HL-60 (cell line): Measurements from ENCODE around the gene ANK3.
A peak's percentile ranks its signal among the peaks of the same experiment; 100 is the strongest.
"Not testable (repeated sequence)": the region's sequence is repeated elsewhere in the genome, so short reads cannot be mapped to it uniquely, and the experiment has no call there.

ENCODE experiments used
- DNase-seq, 2 experiments: peaks; one replicate each; pipeline ENCODE4 v3.0.0-alpha.2; 2010 to 2020; ENCODE audit warnings: low read depth in 1 of 2, low spot score in 1 of 2
- H3K27ac ChIP-seq: fragments of 250-450 bp; sonication (Bioruptor Pico); replicated peaks from 2 replicates; pipeline ENCODE4 v1.5.1; 2020; ENCODE audit warnings: mild to moderate bottlenecking, moderate library complexity
- H3K27me3 ChIP-seq: fragments of 250-450 bp; sonication (Bioruptor Pico); 2 replicates; pipeline ENCODE4 v1.5.1; 2021; ENCODE audit warnings: mild to moderate bottlenecking, moderate library complexity; ENCODE audit not compliant: insufficient read depth, poor library complexity, severe bottlenecking
- H3K4me3 ChIP-seq: replicated peaks from 2 replicates; pipeline ENCODE4 v1.5.1; 2011; ENCODE audit warnings: mild to moderate bottlenecking, control low read depth, low read length; ENCODE audit not compliant: insufficient read depth
- GABPA ChIP-seq: IDR thresholded peaks from 2 replicates; pipeline ENCODE4 v1.6.1; 2012; ENCODE audit warnings: low read depth
- POLR2AphosphoS5 ChIP-seq: IDR thresholded peaks from 2 replicates; pipeline ENCODE4 v1.6.1; 2012; ENCODE audit warnings: low read depth
- REST ChIP-seq: IDR thresholded peaks from 2 replicates; pipeline ENCODE4 v1.6.1; 2012; ENCODE audit warnings: low read depth; ENCODE audit not compliant: insufficient replicate concordance
- SPI1 ChIP-seq: IDR thresholded peaks from 2 replicates; pipeline ENCODE4 v1.6.1; 2012; ENCODE audit warnings: low read depth, mild to moderate bottlenecking, borderline replicate concordance
- TF ChIP-seq, protein P1 (sequence below): IDR thresholded peaks from one replicate; pipeline ENCODE4 v1.5.1; 2011; ENCODE audit warnings: low read length, control low read depth, inconsistent platforms; ENCODE audit not compliant: insufficient read depth

The ANK3 gene

GRCh38 chr10:60035984-60036383, 353.7 kb downstream of the ANK3 start:
- Histone ChIP-seq H3K4me3 (no peak overlapping the region), H3K27me3 (no peaks in the 10 kb centered on the region), H3K27ac (no peak overlapping the region)
- no peak for DNase-seq
- TF ChIP-seq, protein P1, sequence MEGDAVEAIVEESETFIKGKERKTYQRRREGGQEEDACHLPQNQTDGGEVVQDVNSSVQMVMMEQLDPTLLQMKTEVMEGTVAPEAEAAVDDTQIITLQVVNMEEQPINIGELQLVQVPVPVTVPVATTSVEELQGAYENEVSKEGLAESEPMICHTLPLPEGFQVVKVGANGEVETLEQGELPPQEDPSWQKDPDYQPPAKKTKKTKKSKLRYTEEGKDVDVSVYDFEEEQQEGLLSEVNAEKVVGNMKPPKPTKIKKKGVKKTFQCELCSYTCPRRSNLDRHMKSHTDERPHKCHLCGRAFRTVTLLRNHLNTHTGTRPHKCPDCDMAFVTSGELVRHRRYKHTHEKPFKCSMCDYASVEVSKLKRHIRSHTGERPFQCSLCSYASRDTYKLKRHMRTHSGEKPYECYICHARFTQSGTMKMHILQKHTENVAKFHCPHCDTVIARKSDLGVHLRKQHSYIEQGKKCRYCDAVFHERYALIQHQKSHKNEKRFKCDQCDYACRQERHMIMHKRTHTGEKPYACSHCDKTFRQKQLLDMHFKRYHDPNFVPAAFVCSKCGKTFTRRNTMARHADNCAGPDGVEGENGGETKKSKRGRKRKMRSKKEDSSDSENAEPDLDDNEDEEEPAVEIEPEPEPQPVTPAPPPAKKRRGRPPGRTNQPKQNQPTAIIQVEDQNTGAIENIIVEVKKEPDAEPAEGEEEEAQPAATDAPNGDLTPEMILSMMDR = no peak
- TF ChIP-seq REST = no peak
- no peak for TF ChIP-seq SPI1
- no peak for TF ChIP-seq POLR2AphosphoS5
- TF ChIP-seq GABPA = no peak

DNA sequence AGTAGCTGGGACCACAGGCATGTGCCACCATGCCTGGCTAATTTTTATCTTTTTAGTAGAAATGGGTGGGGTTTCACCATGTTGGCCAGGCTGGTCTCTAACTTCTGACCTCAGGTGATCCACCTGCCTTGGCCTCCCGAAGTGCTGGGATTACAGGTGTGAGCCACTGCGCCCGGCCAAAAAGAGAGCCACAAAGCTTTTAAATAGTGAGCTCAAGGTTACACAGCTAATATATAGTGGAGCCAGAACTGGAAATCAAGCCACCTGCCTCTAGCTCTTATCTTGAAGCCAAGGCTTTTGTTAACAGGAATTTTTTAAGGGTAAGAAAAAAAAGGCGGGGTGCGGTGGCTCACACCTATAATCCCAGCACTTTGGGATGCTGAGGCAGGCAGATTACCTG, 354.3 kb downstream of the ANK3 start:
- H3K4me3 ChIP-seq, H3K27me3 ChIP-seq, H3K27ac ChIP-seq, DNase-seq: not testable (repeated sequence)

DNA sequence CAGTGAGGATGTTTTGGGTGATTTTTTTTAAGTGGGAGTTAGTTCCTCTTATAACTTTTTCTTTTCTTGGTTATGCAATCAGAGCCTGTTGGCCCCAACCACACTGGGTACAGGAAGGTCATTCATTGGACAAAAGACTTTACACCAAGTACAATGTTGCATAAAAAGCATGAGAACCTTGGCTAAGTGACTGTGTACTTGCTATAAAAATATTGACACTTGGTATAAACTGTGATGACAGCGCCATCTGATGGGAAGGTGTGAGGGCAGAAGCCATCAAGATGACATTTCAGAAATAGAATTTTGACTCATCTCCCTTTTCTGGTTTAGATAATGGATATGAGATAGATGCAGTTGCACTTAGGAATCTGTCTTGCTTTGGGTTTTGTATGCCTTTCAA, 357.0 kb downstream of the ANK3 start:
- Histone ChIP-seq H3K27me3 (no peaks in the 10 kb centered on the region), H3K27ac (no peak overlapping the region), H3K4me3 (no peak overlapping the region)
- DNase-seq = peak; percentile 67 to 94
- TF ChIP-seq SPI1 = no peak
- TF ChIP-seq, protein P1 = peak; percentile 55

GRCh38 chr10:60031664-60032063, 358.0 kb downstream of the ANK3 start:
- Histone ChIP-seq H3K27ac (no peak overlapping the region), H3K27me3 (no peaks in the 10 kb centered on the region), H3K4me3 (no peak overlapping the region)
- peak; percentile 14 to 80 for DNase-seq
- TF ChIP-seq REST (no peak), GABPA (no peak), POLR2AphosphoS5 (no peak), SPI1 (peak; percentile 75)
- TF ChIP-seq, protein P1 = no peak
